ENCODE measurements around the gene FXYD3.

GRCh38 chr19:35066121-35066520 is 49.5 kb upstream of the FXYD3 start:
- TF ChIP-seq CTCF (IDR thresholded peaks at IDR 0.05; ENCODE audit: insufficient read depth, low read depth, low read length) (no peak), EZH2 (IDR thresholded peaks at IDR 0.05; ENCODE audit: insufficient read depth, low read length) (no peak)

Measured in astrocyte (in vitro differentiated cells and primary cell).